AG10803 (cell line): Measurements from ENCODE around the gene GNAO1.

Experiments
- DNase-seq: peaks from one replicate; pipeline ENCODE4 v3.0.0; 2010; ENCODE audit warnings: low read depth
- H3K4me3 ChIP-seq: 2 replicates; pipeline ENCODE4 v1.5.1; 2011; ENCODE audit warnings: mild to moderate bottlenecking, low read length, control low read depth
- CTCF ChIP-seq: conservative IDR thresholded peaks from 2 replicates; pipeline ENCODE4 v1.5.1; 2011; ENCODE audit warnings: mild to moderate bottlenecking, low read length, control low read depth, inconsistent platforms

Gene GNAO1

GRCh38 chr16:56349086-56349415 lies 157.8 kb downstream of the GNAO1 start:
- H3K4me3 ChIP-seq, result no peak overlapping the region
- TF ChIP-seq CTCF, result no peak
- DNase-seq, result no peak

- DNase-seq, result no peak
- H3K4me3 ChIP-seq, result no peak overlapping the region
- TF ChIP-seq CTCF, result no peak
These were observed 158.4 kb downstream of the GNAO1 start for GRCh38 chr16:56349711-56350161.

GRCh38 chr16:56350491-56351405 lies 159.5 kb downstream of the GNAO1 start:
- H3K4me3 ChIP-seq, result no peak overlapping the region
- no peak for TF ChIP-seq CTCF
- DNase-seq, result no peak

- TF ChIP-seq CTCF, result no peak
- no peak for DNase-seq
These were observed 160.2 kb downstream of the GNAO1 start for GRCh38 chr16:56351481-56351880.

GRCh38 chr16:56352351-56353053 lies 161.2 kb downstream of the GNAO1 start:
- no peak for TF ChIP-seq CTCF
- DNase-seq, result no peak
- no peak overlapping the region for H3K4me3 ChIP-seq

More at GRCh38 chr16:56351481-56351880, 160.2 kb downstream of the GNAO1 start:
- no peak overlapping the region for H3K4me3 ChIP-seq

GRCh38 chr16:56353054-56353921 lies 162.0 kb downstream of the GNAO1 start:
- H3K4me3 ChIP-seq, result no peak overlapping the region
- DNase-seq, result no peak
- no peak for TF ChIP-seq CTCF
